ENCODE results near the gene PLEKHH1. TPM values are rescaled to one million over a fixed set of nuclear protein-coding genes. Genes with fewer than 3 reads are reported as not detected.

PLEKHH1 gene
- total and polyA plus RNA-seq, 9 of the 15 experiments (the other 6 are each of a cell fraction or from before 2014, with no cell fraction given), result 0.76 to 5.9 (median 2.9) TPM

- TF ChIP-seq EHMT2 (IDR thresholded peaks at IDR 0.05) (no peak), ZNF740 (CRISPR knock-in tag; IDR thresholded peaks at IDR 0.05) (no peak), ZNF740 (tag; IDR thresholded peaks at IDR 0.05) (no peak), TOE1 (IDR thresholded peaks at IDR 0.05; ENCODE audit: borderline replicate concordance) (no peak), TOE1 (CRISPR knock-in tag; IDR thresholded peaks at IDR 0.05; ENCODE audit: borderline replicate concordance, low read depth) (no peak), ELF2 (CRISPR knock-in tag; IDR thresholded peaks at IDR 0.05) (no peak), ZNF232 (CRISPR knock-in tag; IDR thresholded peaks at IDR 0.05) (no peak), POLR3A (IDR thresholded peaks at IDR 0.05; ENCODE audit: borderline replicate concordance, extremely low read depth, insufficient read depth, insufficient read length) (no peak), BMI1 (IDR thresholded peaks at IDR 0.05; ENCODE audit: low read length) (no peak), KDM1A (IDR thresholded peaks at IDR 0.05) (no peak), EWSR1 (IDR thresholded peaks at IDR 0.05; ENCODE audit: borderline replicate concordance, low read depth, partially characterized antibody) (no peak), NFE2 (IDR thresholded peaks at IDR 0.05; ENCODE audit: low read depth) (no peak), CBX1 (IDR thresholded peaks at IDR 0.05; ENCODE audit: low read depth) (0 out of 2 replicates have a peak, but pooled peaks have one; percentile 56), CTCF (IDR thresholded peaks at IDR 0.05 in 2 of 3, conservative IDR thresholded peaks at IDR 0.05 in 1 of 3; ENCODE audit: insufficient read depth in 2 of 3, low read depth in 1 of 3, low read length in 3 of 3) (no peak), TRIM24 (IDR thresholded peaks at IDR 0.05) (peak in 1 of 2 experiments; percentile 50; a peak in 1 of 4 replicates), GABPB2 (CRISPR knock-in tag; conservative IDR thresholded peaks at IDR 0.05) (no peak), CAMTA2 (CRISPR knock-in tag; conservative IDR thresholded peaks at IDR 0.05) (no peak), TRIM28 (IDR thresholded peaks at IDR 0.05) (peak; percentile 79; the same call in 1 of the 2 replicates), CBX8 (IDR thresholded peaks at IDR 0.05; ENCODE audit: borderline replicate concordance, extremely low read depth, low read depth, low read length, poor library complexity, severe bottlenecking) (no peak), ZNF175 (CRISPR knock-in tag; IDR thresholded peaks at IDR 0.05; ENCODE audit: low read depth) (no peak), MCM7 (IDR thresholded peaks at IDR 0.05) (no peak), OTX1 (CRISPR knock-in tag; IDR thresholded peaks at IDR 0.05) (no peak), SRSF1 (IDR thresholded peaks at IDR 0.05; ENCODE audit: low read depth, low read length) (no peak), CBX5 (IDR thresholded peaks at IDR 0.05; ENCODE audit: borderline replicate concordance, low read depth) (peak; percentile 89; the same call in 1 of the 2 replicates), GTF2F1 (IDR thresholded peaks at IDR 0.05; ENCODE audit: low read depth, low read length) (no peak), RB1 (IDR thresholded peaks at IDR 0.05; ENCODE audit: low read depth) (no peak), ZNF41 (CRISPR knock-in tag; conservative IDR thresholded peaks at IDR 0.05) (no peak), SREBF1 (IDR thresholded peaks at IDR 0.05; ENCODE audit: borderline replicate concordance, low read depth, low read length) (no peak), ZNF184 (CRISPR knock-in tag; IDR thresholded peaks at IDR 0.05) (no peak), MECOM (CRISPR knock-in tag; IDR thresholded peaks at IDR 0.05) (no peak), RBM34 (IDR thresholded peaks at IDR 0.05; ENCODE audit: borderline replicate concordance, insufficient read depth, low read length) (no peak)
These were observed 39.9 kb upstream of the PLEKHH1 start (continued) for GRCh38 chr14:67493092-67493717.

All from K562 (cell line).